SW 1271 (cell line): ENCODE results near the gene AGPS.
"Not testable (repeated sequence)": the region's sequence is repeated elsewhere in the genome, so short reads cannot be mapped to it uniquely, and the experiment has no call there.

Experiments used
- DNase-seq, 2 experiments: peaks; one replicate each; lab custom pipeline; 2025; lab: John Stamatoyannopoulos, UW

The AGPS gene

DNA sequence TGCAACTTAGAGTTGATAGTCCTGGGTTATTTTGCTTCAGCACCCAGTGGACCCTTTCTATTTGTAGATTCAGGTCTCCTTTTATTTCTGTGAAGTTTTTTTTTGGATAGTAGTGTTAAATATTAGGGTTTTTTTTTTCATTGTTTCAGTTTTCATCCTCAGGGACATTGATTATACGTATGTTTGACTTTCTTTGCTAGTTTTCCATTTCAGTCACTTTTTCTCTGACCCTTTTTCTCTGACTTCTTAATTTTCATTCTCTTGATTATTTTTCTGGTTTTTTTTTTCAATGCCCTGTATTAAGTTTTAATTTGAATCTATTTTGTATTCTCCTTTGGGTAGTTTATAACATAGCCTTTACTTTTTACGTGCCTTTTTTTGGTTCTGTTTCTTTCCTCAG lies 79.4 kb downstream of the AGPS start:
- DNase-seq: no peak

DNA sequence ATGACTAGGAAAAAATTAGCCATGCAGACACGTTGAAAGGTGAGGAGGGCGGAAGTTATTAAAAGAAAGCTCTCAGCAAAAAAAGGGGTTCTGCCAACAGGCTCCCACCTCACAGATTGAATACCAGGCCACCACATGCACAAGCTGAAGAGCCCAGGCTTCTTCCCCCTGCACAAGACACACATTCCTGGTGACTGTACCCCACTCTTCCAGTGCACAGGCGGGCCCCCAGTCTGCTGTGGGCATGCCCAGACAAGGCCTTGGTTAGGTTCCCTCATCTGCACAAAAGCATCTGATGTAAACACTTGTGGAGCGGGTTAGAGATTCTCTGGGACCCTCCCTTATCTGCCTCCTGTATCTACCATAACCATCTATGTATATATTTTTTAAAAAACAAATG lies 81.7 kb downstream of the AGPS start:
- DNase-seq: no peak

DNA sequence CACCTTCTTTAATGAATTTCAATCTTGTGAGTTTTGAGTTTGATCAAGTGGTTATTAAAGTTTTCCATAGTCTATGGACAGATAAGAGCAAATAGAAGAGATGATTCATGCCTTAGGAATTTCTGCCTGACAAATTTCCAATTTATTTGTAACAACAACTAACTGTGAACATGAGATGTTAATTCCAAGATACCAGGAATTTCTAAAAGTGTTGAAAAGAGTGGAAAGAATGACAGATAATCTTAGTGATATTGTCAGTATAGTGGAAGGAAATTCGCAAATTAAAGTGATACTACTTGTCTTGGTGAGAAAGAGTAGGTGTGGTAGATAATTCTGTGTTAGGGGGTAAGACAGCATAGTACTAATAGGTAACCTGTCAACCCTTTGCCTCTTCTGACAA lies 82.4 kb downstream of the AGPS start:
- DNase-seq: peak in 1 of 2 experiments; percentile 21

DNA sequence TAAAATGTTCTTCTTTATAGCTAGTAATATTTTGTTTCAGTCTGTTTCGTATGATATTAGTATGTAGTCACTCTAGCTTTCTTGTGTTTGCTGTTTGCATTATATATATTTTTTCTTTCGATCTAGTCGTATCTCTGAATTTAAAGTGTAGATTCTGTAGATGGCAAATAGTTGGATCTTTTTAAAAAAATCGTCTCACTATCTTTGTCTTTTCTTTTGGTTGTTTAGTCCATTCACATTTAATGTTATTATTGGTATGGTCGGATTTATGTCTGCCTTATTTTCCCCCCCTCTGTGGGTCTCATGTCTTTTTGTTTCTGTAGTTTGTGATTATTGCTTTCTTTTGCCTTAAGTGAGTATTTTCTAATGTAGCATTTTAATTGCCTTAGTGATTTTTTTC lies 84.3 kb downstream of the AGPS start:
- DNase-seq: no peak

DNA sequence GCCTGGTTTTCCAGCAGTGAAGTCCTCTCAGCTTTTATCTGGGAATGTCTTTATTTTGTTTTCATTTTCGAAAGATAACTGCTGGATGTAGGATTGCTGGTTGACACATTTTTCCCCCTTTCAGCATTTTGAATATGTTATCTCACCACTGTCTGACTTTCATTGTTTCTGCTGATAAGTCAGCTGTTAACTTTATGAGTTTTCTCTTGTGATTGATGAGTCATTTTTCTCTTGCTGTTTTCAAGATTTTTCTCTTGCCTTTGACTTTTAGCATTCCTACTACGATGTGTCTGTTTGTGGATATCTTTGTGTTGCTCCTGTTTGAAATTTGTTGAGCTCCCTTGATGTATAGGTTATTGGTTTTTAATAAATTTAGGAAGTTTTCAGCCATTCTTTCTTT lies 85.5 kb downstream of the AGPS start:
- no peak for DNase-seq

DNA sequence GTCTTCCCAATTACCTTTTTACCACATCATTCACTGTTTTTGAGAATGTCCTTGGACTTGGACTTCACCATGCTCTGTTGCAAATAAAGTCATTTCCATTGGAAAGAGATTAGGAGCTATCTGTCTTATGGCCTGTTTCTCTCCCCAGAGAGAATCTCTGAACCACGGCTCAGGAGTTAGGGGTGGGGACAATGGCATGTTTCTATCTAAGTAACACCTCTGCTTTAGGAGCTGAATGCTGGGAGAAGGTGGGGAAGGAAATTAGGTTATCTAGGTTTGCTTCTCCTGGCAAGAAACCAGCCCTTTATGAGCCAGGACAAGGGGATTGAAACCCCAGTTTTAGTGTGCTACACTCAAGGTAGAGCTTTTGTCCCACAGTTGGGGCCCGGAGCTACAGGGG lies 86.3 kb downstream of the AGPS start:
- no peak for DNase-seq

DNA sequence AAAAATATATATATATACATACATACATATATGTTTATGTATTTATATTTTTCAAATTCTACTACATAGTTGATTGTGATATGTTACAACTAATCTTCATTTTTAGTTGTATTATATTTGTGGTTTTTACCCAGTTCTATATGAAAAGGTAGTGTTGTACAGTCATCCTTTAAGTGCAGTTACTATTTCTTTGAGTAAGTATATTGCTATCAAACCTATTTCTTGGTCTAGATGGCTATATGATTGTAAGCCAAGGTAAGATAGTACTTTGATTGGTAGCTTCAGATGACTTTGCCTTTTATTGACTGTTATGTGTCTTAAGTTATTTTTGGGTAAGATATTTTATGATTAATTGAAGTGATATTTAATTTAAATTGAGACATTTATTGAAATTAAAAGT lies 89.6 kb downstream of the AGPS start:
- no peak for DNase-seq

DNA sequence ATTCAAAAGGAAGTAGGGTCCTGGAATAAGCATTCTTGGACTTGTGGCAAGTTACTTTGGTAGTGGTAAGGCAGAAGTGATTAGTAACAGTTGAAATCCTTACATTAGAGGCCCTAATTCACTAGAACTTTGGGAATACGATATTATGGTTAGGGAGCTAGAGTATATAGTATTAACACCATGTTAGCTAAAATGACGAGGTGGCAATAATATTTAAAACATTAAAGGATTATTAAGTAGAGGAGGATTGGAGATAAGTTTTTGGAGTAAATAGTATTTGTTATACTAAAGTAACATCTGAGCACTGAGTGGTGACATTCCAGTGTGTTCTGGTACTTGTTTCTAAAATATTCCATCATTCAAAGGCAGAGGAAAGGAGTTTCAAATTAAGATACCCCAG lies 91.0 kb downstream of the AGPS start:
- no peak for DNase-seq

DNA sequence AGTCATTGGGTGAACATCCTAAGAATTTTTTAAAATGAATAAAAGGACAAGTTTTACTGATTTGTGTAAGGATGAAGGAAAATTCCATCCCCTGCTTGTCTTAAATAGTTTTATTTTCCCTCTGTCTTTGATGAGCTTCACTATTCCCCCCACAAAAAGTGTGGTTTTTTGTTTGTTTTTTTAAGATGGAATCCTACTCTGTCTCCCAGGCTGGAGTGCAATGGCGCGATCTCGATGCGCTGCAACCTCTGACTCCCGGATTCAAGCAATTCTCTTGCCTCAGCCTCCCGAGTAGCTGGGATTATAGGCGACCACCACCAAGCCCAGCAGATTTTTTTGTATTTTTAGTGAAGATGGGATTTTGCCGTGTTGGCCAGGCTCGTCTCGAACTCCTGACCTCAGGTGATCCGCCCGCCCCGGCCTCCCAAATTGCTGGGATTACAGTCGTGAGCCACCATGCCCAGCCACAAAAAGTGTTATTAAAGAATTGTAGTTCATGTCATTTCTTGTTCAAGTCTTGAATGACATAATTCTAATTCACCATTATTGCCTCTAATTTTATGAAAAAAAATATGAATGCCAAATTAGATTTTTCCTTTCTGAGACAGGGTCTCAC lies 91.7 kb downstream of the AGPS start:
- no peak for DNase-seq

DNA sequence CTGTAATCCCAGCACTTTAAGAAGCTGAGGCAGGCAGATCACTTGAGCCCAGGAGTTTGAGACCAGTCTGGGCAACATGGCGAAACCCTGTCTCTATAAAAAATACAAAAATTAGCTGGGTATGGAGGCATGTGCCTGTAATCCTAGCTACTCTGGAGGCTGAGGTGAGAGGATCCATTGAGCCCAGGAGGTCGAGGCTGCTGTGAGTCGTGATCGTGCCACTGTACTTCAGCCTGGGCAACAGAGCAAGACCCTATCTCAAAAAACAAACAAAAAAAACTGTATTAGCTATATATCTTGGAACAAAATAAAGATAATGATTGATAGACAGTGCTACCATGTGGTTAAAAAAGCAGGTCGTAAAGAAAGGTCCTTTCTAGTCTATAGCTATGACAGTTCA lies 93.1 kb downstream of the AGPS start:
- DNase-seq: not testable (repeated sequence)

DNA sequence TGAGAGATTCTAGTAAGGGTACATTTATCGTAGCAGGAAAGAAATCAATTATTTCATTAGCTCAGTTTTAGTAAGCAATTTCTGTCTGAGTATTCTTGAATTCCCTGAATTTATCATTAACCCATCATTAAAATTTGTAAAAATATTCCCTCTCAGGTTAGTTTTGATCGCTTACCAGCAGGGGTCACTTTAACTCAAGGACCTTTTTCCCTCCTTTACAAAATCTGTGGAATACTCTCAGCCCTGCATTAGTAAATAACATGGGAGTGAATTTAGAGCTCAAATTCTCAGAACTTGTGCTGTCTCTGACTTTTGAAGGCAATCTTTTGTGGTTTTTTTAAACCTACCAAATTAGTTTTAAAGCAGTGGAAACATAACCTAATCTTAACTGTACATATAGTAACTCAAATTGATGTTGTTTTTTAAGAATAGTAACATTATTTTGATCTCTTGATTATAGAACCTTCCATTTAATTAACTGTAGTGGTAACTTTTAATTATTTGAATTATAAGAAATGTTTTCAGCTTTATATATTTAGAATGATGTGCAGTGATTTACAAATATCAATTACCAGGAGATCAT lies 97.2 kb downstream of the AGPS start:
- DNase-seq: peak in 1 of 2 experiments; percentile 25

DNA sequence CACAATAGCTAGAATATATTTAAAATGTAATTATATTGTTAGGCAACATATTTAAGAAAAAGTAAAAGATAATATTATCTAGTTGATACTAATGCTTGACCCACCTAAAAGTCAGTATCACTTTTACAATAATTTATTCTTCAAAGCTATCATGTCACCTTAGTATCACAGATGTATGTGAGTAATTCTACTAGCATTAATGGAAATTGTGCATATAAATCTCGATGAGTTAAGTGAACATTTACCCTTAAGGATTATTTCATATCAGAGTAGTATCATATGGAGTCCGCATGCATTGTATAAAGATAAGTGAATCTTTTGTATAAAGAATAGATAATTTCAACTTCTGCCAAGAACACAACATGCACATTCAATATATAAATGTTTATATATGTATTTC lies 103.4 kb downstream of the AGPS start:
- no peak for DNase-seq

DNA sequence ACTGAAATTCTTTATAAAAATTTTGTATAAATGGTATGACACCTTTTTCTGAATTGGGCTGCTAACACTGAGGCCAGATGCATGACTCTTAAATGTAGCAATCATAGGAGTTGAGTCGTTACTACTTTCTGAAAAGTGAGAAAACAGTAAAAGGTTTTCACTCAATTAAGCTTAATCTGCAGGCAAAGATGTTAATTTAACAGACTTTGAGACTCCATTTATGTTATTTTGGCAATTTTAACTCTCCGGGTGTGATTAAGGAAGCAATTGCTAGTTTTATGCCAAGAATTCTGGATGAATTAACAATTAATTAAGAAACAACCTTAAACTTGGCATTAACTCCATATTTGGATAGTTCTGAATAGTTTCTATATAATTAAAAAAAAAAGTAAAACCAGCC lies 104.3 kb downstream of the AGPS start:
- no peak for DNase-seq

DNA sequence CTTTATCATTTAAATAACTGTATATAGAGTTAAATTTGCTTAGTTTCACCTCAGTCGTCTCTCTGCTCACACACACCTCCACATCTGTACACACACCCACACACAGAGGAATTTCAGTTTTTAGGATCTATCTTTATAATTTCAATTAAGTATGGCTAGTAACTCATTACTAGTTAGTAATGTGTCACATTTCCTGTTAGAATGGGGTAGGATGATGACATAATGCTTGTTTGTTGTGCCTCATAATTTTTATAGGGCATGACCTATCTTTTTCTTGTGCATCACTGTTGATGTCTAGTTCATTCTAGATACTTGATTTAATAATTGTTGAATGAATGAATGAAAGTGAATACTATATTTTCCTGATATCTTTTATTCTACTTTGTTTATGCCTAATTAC lies 108.6 kb downstream of the AGPS start:
- DNase-seq: no peak

DNA sequence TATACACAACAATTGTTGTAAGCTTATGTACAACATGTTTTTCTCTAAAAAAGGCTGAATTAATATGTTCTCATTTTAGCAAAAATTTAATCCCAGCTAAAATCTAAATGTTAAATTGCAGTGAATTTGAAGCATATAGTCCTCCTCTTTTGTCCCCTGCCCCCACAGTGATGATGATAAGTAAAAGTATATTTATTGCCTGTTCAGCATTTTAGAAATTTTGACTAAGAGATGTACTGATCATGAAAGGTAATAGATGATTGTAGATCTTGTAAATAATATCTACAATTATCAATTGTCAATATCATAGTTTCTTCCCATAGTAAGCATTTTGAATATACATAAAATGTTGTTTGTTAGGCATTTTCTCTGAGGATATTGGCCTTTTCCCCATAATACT lies 113.9 kb downstream of the AGPS start:
- DNase-seq: no peak

DNA sequence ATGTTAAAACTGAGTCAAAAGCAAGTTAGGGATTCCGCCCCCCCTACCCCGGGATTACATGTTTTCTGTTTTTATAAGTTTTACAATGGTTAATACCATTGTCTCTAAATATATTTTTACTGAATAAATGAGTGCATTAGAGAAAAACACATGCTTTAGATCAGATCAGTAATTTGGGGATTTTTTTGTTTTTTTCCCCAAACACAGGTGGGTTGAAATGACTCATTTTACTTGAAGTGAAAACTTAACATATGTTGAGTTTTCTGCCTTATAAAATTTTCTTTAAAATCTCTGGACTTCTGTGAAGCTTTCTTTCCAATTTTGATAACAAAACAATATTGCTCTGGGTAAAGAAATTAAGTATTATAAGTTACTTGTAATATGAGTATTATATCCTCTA lies 114.4 kb downstream of the AGPS start:
- DNase-seq: no peak

DNA sequence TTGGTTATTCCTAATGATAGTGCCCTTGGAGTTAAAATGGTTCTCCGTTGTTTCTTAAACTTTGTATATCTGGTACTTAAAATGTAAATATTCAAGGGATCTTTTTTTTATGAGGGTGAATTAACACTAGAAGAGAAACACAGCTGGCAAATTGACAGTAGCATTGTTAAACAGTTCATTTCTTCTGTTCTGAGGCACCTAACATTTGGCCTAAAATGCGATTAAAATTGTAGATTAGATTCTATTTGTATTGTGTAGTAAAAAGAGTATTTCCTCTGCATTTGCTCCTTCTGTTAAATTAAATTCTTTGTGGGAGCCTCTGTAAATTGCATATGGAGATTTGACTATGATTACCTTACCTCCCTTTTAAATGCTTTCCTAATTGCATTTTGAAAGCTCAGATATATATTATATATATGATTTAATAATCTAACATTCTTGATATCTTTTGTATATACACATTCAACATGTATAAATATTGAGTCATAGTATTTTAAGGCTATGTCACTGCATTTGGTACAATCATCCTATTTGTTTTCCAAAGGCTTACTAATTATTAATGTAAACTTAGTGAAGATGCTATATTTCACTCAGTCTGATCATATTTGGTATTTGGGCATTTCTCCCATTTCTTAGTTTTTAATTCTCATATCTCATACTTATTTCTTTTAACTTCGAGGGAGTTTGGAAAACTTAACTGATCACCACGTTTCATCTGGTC lies 124.4 kb downstream of the AGPS start:
- no peak for DNase-seq

DNA sequence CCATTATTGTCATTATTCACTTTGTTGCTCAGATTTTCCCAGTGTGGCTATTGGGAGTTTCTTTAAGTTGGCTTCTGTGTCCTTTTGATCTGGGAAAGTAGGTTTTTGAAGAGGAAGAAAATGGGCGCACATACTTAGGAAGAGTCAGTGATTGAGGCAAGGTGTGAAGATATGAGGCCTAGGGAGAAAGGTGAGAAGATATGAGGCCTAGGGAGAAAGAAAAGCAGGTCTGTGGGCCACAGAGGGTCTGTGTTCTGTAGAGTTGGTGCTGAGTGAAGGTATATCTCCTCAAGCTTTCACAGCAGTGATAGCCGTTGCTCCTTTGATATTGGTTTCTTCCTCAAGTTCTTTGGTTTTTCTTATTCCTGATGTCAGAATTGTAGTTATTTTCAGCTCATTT lies 126.2 kb downstream of the AGPS start:
- DNase-seq: no peak

DNA sequence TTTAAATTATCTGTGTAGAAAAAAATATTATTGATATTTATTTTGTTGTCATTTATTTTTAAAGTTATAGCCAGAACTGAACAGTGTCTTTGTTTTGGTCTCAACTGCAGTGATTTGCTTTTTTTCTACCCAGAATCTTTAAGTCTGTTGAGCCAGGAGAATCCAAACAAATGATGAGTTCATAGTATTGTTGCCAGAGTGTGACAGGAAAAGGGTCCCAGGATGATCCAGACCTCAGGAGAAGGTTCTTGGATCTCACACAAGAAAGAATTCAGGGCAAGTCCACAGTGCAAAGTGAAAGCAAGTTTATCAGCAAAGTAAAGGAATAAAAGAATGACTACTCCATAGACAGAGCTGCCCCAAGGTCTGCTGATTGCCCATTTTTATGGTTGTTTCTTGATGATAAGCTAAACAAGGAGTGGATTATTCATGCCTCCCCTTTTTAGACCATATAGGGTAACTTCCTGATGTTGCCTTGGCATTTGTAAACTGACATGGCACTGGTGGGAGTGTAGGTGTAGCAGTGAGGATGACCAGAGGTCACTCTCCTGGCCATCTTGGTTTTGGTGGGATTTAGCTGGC lies 127.1 kb downstream of the AGPS start:
- no peak for DNase-seq

DNA sequence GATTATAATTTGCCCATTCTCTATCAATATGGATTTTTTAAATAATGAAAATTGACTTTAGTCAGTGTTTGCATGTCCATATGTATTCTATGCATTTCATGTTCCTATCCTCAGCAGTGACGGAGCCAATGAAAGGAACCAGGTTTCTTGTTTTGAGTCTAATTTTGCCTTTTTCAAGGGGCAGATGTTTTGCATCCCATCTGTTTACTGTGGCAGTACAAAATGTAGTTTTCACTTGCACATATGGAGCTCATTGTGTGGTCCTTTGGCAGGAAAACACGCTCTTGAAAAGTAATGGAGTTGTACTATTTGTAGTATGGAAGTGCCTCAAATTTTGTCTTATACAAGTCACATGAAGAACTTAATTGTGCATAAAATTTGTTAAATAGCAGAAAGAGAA lies 127.8 kb downstream of the AGPS start:
- no peak for DNase-seq

DNA sequence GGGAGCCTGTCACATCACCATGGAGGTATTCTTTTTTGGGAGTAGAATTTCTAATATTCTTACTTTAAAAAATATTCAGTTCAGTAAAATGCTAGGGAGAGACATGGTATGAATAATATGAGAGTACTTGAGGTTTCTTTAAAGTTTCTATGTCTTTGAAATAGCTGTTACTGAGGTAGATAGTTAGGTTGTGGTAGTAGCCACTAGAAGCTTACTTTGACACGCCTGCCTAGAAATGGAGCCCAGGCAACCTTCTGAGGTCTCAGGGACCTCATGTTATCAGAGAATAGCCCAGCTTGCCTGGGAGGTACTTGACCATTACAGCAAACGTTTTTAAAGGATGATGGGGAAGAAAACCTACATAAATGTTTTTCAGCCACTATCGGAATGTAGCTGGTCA lies 131.2 kb downstream of the AGPS start:
- no peak for DNase-seq

DNA sequence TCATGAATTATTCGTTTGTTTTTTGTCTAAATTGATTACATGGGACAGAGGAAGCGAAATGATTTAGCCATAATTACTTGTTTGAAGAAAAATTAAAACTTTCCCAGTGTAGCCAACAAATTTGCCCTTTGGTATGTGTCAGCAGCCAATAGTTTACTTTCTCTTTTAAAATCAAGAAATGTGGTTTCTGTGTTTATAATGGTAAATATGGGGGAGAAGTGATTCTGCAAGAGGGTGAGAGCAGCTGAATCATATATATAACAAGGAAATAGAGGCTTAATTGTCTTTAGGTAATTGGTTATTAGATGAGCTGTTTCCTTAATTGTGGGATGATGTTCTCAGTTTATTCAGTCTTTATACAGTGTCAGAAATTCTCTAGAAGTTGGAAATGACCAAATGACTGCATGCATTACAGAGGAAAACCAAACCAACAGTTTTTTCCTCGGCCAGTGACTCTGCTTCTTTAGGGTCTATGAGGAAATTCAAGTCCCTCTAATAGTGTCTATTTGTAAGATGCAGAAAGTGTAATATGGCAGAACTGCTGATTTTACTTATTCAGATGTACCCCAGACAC lies 132.9 kb downstream of the AGPS start:
- no peak for DNase-seq

DNA sequence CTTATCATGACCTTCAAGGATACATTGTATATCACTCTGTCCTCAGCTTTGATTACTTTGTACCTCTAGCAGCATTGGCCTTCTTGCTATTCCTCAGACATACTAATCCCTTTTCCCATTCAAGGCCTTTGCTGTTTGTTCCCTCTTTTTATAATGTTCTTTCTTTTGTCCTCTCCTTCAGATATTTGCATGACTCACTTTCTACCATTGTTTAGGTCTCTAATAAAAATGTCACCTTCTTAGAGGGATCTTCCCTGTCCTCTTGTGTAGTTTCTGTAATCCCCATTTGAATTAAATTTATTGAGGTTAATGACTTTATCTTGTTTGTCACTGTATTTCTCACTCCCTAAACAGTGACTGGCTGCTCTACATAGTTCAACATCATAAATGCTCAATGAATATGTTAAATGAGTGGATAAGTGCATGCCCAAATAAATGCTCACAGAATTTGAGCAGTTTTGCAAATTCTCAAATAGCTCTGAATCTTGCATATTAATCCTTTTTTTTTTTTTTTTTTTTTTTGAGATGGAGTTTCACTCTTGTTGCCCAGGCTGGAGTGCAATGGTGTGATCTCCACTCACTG lies 135.9 kb downstream of the AGPS start:
- no peak for DNase-seq
